Osteoblast (primary cell): ENCODE results near the gene FAM53A. TPM values are rescaled to one million over a fixed set of nuclear protein-coding genes. Genes with fewer than 3 reads are reported as not detected.

Experiments
- DNase-seq: peaks from one replicate; pipeline ENCODE4 v3.0.0; 2011; ENCODE audit warnings: low spot score, mixed read lengths; ENCODE audit not compliant: insufficient read length; ENCODE audit errors: missing footprints
- H2AFZ ChIP-seq: 2 replicates; pipeline ENCODE4 v1.6.0; 2011; ENCODE audit warnings: mild to moderate bottlenecking, low read length
- H3K27ac ChIP-seq: 2 replicates; pipeline ENCODE4 v1.5.1; 2011; ENCODE audit warnings: mild to moderate bottlenecking, low read depth, low read length, moderate library complexity
- H3K27me3 ChIP-seq: 2 replicates; pipeline ENCODE4 v1.6.0; 2012; ENCODE audit warnings: mild to moderate bottlenecking, control low read depth, inconsistent platforms, low read length, moderate library complexity; ENCODE audit not compliant: insufficient read depth
- H3K36me3 ChIP-seq: 2 replicates; pipeline ENCODE4 v1.5.1; 2011; ENCODE audit warnings: mild to moderate bottlenecking, low read length, control low read depth, moderate library complexity; ENCODE audit not compliant: insufficient read depth
- H3K4me1 ChIP-seq: 2 replicates; pipeline ENCODE4 v1.5.1; 2011; ENCODE audit warnings: mild to moderate bottlenecking, low read length, control low read depth, moderate library complexity; ENCODE audit not compliant: insufficient read depth
- H3K4me2 ChIP-seq: 2 replicates; pipeline ENCODE4 v1.6.0; 2011; ENCODE audit warnings: mild to moderate bottlenecking, low read length; ENCODE audit not compliant: insufficient read depth
- H3K4me3 ChIP-seq: fragments of 200-600 bp; sonication (generic); 3 replicates; pipeline ENCODE4 v1.5.1; 2012; ENCODE audit warnings: mild to moderate bottlenecking, low read length, inconsistent platforms; ENCODE audit not compliant: insufficient read depth
- H3K79me2 ChIP-seq: 2 replicates; pipeline ENCODE4 v1.6.0; 2012; ENCODE audit warnings: mild to moderate bottlenecking, low read length, control low read depth, inconsistent platforms; ENCODE audit not compliant: insufficient read depth
- H3K9me3 ChIP-seq: 2 replicates; pipeline ENCODE4 v1.5.1; 2011; ENCODE audit warnings: low read depth, low read length, control low read depth
- H4K20me1 ChIP-seq: 2 replicates; pipeline ENCODE4 v1.6.0; 2012; ENCODE audit warnings: mild to moderate bottlenecking, low read length, control low read depth; ENCODE audit not compliant: insufficient read depth
- CTCF ChIP-seq: IDR thresholded peaks from 2 replicates; pipeline ENCODE4 v1.5.1; 2011; ENCODE audit warnings: mild to moderate bottlenecking, low read depth, low read length, moderate library complexity; ENCODE audit errors: extremely low read depth
- small RNA-seq: library from RNA; depleted of rRNA; stranded (forward); fragments of <200 nt; gene quantifications from one replicate; pipeline ENCODE3, GENCODE V24; 2012
- total RNA-seq: library from RNA; depleted of rRNA; stranded (reverse); fragments of >200 nt; gene quantifications from 2 replicates; pipeline ENCODE4 v1.2.3, GENCODE V29; 2012

FAM53A gene
- total RNA-seq, 1 donor = 4.3 TPM

GRCh38 chr4:1592709-1593417, 91.2 kb downstream of the FAM53A start:
- H3K27me3 ChIP-seq = peaks cover 3% of the 10 kb centered on the region
- H3K4me3 ChIP-seq = no peak overlapping the region
- H3K27ac ChIP-seq = no peak overlapping the region
- DNase-seq = peak; percentile 54
- no peak overlapping the region for H2AFZ ChIP-seq
- peaks cover 8% of the 10 kb centered on the region for H3K9me3 ChIP-seq
- H3K79me2 ChIP-seq = no peaks in the 10 kb centered on the region
- H3K4me2 ChIP-seq = no peak overlapping the region
- TF ChIP-seq CTCF = no peak
- no peaks in the 10 kb centered on the region for H3K36me3 ChIP-seq
- H4K20me1 ChIP-seq = no peaks in the 10 kb centered on the region
- H3K4me1 ChIP-seq = no peaks in the 10 kb centered on the region

GRCh38 chr4:1592068-1592708, 91.9 kb downstream of the FAM53A start:
- H3K4me3 ChIP-seq = no peak overlapping the region
- H3K36me3 ChIP-seq = no peaks in the 10 kb centered on the region
- H2AFZ ChIP-seq = no peak overlapping the region
- no peaks in the 10 kb centered on the region for H3K4me1 ChIP-seq
- peaks cover 8% of the 10 kb centered on the region for H3K9me3 ChIP-seq
- no peaks in the 10 kb centered on the region for H3K79me2 ChIP-seq
- no peak overlapping the region for H3K27ac ChIP-seq
- peak; percentile 77 for DNase-seq
- H4K20me1 ChIP-seq = no peaks in the 10 kb centered on the region
- H3K27me3 ChIP-seq = peaks cover 3% of the 10 kb centered on the region
- H3K4me2 ChIP-seq = no peak overlapping the region
- no peak for TF ChIP-seq CTCF

GRCh38 chr4:1591107-1591506, 93.0 kb downstream of the FAM53A start:
- H2AFZ ChIP-seq = no peak overlapping the region
- TF ChIP-seq CTCF = no peak
- no peak overlapping the region for H3K4me2 ChIP-seq
- no peaks in the 10 kb centered on the region for H3K79me2 ChIP-seq
- H3K27me3 ChIP-seq = peaks cover 3% of the 10 kb centered on the region
- DNase-seq = peak; percentile 32
- H3K27ac ChIP-seq = no peak overlapping the region
- peaks cover 8% of the 10 kb centered on the region for H3K9me3 ChIP-seq
- H4K20me1 ChIP-seq = no peaks in the 10 kb centered on the region
- H3K4me3 ChIP-seq = no peak overlapping the region
- no peaks in the 10 kb centered on the region for H3K36me3 ChIP-seq
- H3K4me1 ChIP-seq = no peaks in the 10 kb centered on the region

DNA sequence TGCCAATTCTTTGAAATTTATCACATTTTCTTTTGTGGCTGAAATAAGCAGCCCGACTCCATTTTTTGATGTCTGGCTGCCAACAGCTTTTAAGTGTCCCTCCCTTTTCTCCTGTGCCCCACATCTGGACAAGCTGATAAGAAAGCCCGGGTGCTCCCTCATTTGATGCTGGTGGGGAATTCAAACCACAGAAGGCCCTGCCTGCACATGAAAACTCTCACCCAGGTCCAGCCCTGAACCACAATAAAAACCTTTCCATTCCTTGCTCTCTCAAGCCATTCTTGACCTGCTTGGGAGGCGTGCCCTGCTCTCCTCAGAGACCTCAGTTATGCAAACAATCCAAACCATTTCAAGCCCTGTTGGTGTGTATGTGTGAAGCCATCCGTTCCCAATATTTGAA, 93.9 kb downstream of the FAM53A start:
- Histone ChIP-seq H3K36me3 (no peaks in the 10 kb centered on the region), H3K79me2 (no peaks in the 10 kb centered on the region), H3K4me2 (no peak overlapping the region), H2AFZ (no peak overlapping the region), H4K20me1 (no peaks in the 10 kb centered on the region), H3K4me3 (no peak overlapping the region), H3K27ac (no peak overlapping the region), H3K9me3 (peaks cover 8% of the 10 kb centered on the region), H3K27me3 (peaks cover 3% of the 10 kb centered on the region), H3K4me1 (no peaks in the 10 kb centered on the region)
- peak; percentile 68 for DNase-seq
- TF ChIP-seq CTCF = no peak

Small RNA genes lying within 50 kb of the gene (small RNA-seq; reads per million reads assigned to genes)
- gene RF00019 = not detected

Other genes starting within 250 kb of the FAM53A start
- 51.9 and 55.7 TPM in 2 replicates for gene SLBP, start 28.0 kb upstream of the FAM53A start, total RNA-seq
- gene TMEM129, start 37.0 kb upstream of the FAM53A start, total RNA-seq = 37.1 and 38.0 TPM in 2 replicates
- gene TACC3, start 37.2 kb upstream of the FAM53A start, total RNA-seq = 3.2 and 4.0 TPM in 2 replicates
- gene FGFR3, start 109.0 kb upstream of the FAM53A start, total RNA-seq = 0.29 and 0.36 TPM in 2 replicates
- 68.4 and 75.3 TPM in 2 replicates for gene LETM1, start 171.8 kb upstream of the FAM53A start, total RNA-seq
- 53.0 and 58.6 TPM in 2 replicates for gene NSD2, start 187.1 kb upstream of the FAM53A start, total RNA-seq